Chondrocyte (in vitro differentiated cells): ENCODE results near the gene RBAK. TPM values are rescaled to one million over a fixed set of nuclear protein-coding genes. Genes with fewer than 3 reads are reported as not detected.
"Not testable (repeated sequence)": the region's sequence is repeated elsewhere in the genome, so short reads cannot be mapped to it uniquely, and the experiment has no call there.

Experiments used
- DNase-seq: peaks from one replicate; pipeline ENCODE4 v3.0.0; 2021; ENCODE audit warnings: mixed read lengths, low spot score
- H3K27ac Mint-ChIP-seq: one replicate; pipeline ENCODE4 v1.8.0; 2021; ENCODE audit warnings: mild to moderate bottlenecking, moderate library complexity, mixed read lengths; ENCODE audit not compliant: unreplicated experiment
- H3K27me3 Mint-ChIP-seq: 2 replicates; pipeline ENCODE4 v1.8.0; 2021; ENCODE audit warnings: low read depth, mixed read lengths
- H3K36me3 Mint-ChIP-seq: 2 replicates; pipeline ENCODE4 v1.8.0; 2021; ENCODE audit warnings: low read depth, mixed read lengths
- H3K4me1 Mint-ChIP-seq: 2 replicates; pipeline ENCODE4 v1.8.0; 2021; ENCODE audit warnings: low read depth, mild to moderate bottlenecking, mixed read lengths
- H3K4me3 Mint-ChIP-seq: one replicate; pipeline ENCODE4 v1.8.0; 2021; ENCODE audit warnings: mild to moderate bottlenecking, moderate library complexity, mixed read lengths; ENCODE audit not compliant: unreplicated experiment
- H3K9me3 Mint-ChIP-seq: 2 replicates; pipeline ENCODE4 v1.8.0; 2021; ENCODE audit warnings: low read depth, mixed read lengths
- CTCF ChIP-seq: fragments of 200-600 bp; sonication (generic); IDR thresholded peaks from 2 replicates; pipeline ENCODE4 v1.5.0; 2021; ENCODE audit warnings: antibody characterized with exemption, mild to moderate bottlenecking, moderate library complexity
- total RNA-seq: library from RNA; stranded (reverse); gene quantifications from 3 replicates; pipeline ENCODE4 v1.2.1, GENCODE V29; 2021

RBAK gene
- total RNA-seq, 1 donor from 2014 or later = 10.0 TPM

GRCh38 chr7:5063698-5064097, 18.0 kb downstream of the RBAK start:
- no peaks in the 10 kb centered on the region for H3K4me1 Mint-ChIP-seq
- peaks cover 84% of the 10 kb centered on the region for H3K9me3 Mint-ChIP-seq
- no peak for DNase-seq
- no peaks in the 10 kb centered on the region for H3K27me3 Mint-ChIP-seq
- H3K27ac Mint-ChIP-seq = no peak overlapping the region
- no peak overlapping the region for H3K4me3 Mint-ChIP-seq
- H3K36me3 Mint-ChIP-seq = peaks cover 89% of the 10 kb centered on the region
- TF ChIP-seq CTCF = no peak

GRCh38 chr7:5064391-5065106, 18.9 kb downstream of the RBAK start:
- no peaks in the 10 kb centered on the region for H3K27me3 Mint-ChIP-seq
- H3K27ac Mint-ChIP-seq = no peak overlapping the region
- H3K4me1 Mint-ChIP-seq = no peaks in the 10 kb centered on the region
- TF ChIP-seq CTCF = no peak
- peaks cover 85% of the 10 kb centered on the region for H3K9me3 Mint-ChIP-seq
- H3K4me3 Mint-ChIP-seq = no peak overlapping the region
- H3K36me3 Mint-ChIP-seq = peaks cover 89% of the 10 kb centered on the region
- no peak for DNase-seq

- no peak overlapping the region for H3K27ac Mint-ChIP-seq
- H3K4me3 Mint-ChIP-seq = no peak overlapping the region
- no peaks in the 10 kb centered on the region for H3K27me3 Mint-ChIP-seq
- no peak for DNase-seq
- no peak for TF ChIP-seq CTCF
- H3K4me1 Mint-ChIP-seq = no peaks in the 10 kb centered on the region
- H3K36me3 Mint-ChIP-seq = peaks cover 84% of the 10 kb centered on the region
- H3K9me3 Mint-ChIP-seq = peaks cover 85% of the 10 kb centered on the region
These were observed 19.4 kb downstream of the RBAK start for GRCh38 chr7:5065107-5065407.

DNA sequence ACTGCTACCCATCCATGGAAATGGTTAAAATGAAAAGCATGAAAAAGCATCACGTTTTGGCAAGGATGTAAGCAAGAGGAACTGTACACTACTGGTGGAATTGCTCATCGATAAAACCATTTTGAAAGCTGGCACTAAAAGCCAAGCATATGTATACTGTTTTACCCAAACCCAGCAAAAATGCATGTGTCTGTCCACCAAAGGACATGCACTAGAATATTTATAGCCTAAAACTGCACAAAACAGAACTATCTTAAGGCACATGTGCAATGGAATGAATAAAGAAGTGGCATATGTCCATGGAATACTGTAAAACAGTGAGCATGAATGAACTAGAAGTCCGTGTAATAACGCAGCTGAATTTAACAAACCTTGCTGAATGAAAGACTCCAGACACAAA, 22.9 kb downstream of the RBAK start:
- Mint-ChIP-seq H3K4me3 (no peak overlapping the region), H3K27me3 (no peaks in the 10 kb centered on the region), H3K4me1 (no peaks in the 10 kb centered on the region), H3K9me3 (peaks cover 71% of the 10 kb centered on the region), H3K27ac (no peak overlapping the region), H3K36me3 (peaks cover 58% of the 10 kb centered on the region)
- TF ChIP-seq CTCF = no peak
- DNase-seq = no peak

GRCh38 chr7:5070206-5070605, 24.5 kb downstream of the RBAK start:
- DNase-seq = no peak
- no peak for TF ChIP-seq CTCF
- no peak overlapping the region for H3K4me3 Mint-ChIP-seq

DNA sequence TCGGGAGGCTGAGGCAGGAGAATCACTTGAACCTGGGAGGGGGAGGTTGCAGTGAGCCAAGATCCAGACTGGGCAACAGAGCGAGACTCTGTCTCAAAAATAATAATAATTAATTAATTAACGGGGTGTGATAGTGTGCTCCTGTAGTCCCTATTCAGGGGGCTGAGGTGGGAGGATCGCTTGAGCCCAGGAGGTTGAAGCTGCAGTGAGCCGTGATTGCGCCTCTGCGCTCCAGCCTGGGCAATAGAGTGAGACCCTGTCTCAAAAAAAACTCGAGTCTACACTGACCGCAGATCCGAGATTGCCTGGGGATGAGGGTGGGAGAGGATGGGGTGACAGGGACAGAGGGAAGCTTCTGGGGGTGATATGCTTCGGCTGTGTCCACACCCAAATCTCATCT, 29.5 kb downstream of the RBAK start:
- DNase-seq, H3K27ac Mint-ChIP-seq, H3K4me1 Mint-ChIP-seq, H3K27me3 Mint-ChIP-seq, H3K4me3 Mint-ChIP-seq, H3K36me3 Mint-ChIP-seq, H3K9me3 Mint-ChIP-seq: not testable (repeated sequence)

More at GRCh38 chr7:5070206-5070605, 24.5 kb downstream of the RBAK start:
- Mint-ChIP-seq H3K27ac (no peak overlapping the region), H3K36me3 (peaks cover 41% of the 10 kb centered on the region), H3K4me1 (no peaks in the 10 kb centered on the region), H3K9me3 (peaks cover 55% of the 10 kb centered on the region), H3K27me3 (no peaks in the 10 kb centered on the region)
